Stimulated activated CD8-positive, alpha-beta memory T cell treated with anti-CD3 and anti-CD28 coated beads, Interleukin-4, amount 100 ng/mL, for 4 hours (primary cell): Measurements from ENCODE around the gene WDR13.
"Not testable (repeated sequence)": the region's sequence is repeated elsewhere in the genome, so short reads cannot be mapped to it uniquely, and the experiment has no call there.

ENCODE experiments used
- DNase-seq, 2 donors: peaks; one replicate each; pipeline ENCODE4 v3.0.0-alpha.2; 2020; ENCODE audit warnings: low read depth in 2 of 2, low spot score in 1 of 2

Gene WDR13

GRCh38 chrX:48597353-48598264 lies at the start of gene WDR13:
WDR13 (plus strand) TSS chrX:48597492; CDS start chrX:48597997, 505 bp downstream.
- peak; percentile 76 to 83 for DNase-seq

- no peak for DNase-seq
These were observed 48.4 kb upstream of the WDR13 start for GRCh38 chrX:48548871-48549270.

GRCh38 chrX:48555731-48556325 lies 41.5 kb upstream of the WDR13 start:
- not testable (repeated sequence) for DNase-seq

- no peak for DNase-seq
These were observed 39.0 kb upstream of the WDR13 start for GRCh38 chrX:48558271-48558670.

- no peak for DNase-seq
These were observed 37.7 kb upstream of the WDR13 start for GRCh38 chrX:48559636-48560035.

- DNase-seq, result no peak
These were observed 37.2 kb upstream of the WDR13 start for GRCh38 chrX:48560056-48560455.

GRCh38 chrX:48560681-48561080 lies 36.6 kb upstream of the WDR13 start:
- no peak for DNase-seq

- no peak for DNase-seq
These were observed 27.3 kb upstream of the WDR13 start for GRCh38 chrX:48569958-48570357.

- DNase-seq, result no peak
These were observed 23.5 kb upstream of the WDR13 start for GRCh38 chrX:48573690-48574269.

GRCh38 chrX:48574270-48575266 lies 22.7 kb upstream of the WDR13 start, which contains the start of gene RBM3:
RBM3 (plus strand) TSS chrX:48574484; CDS start chrX:48575181, 697 bp downstream.
- DNase-seq, result peak; percentile 80 to 86

GRCh38 chrX:48575642-48576041 lies 21.6 kb upstream of the WDR13 start:
- DNase-seq, result no peak

GRCh38 chrX:48576108-48576507 lies 21.2 kb upstream of the WDR13 start:
- no peak for DNase-seq

- DNase-seq, result no peak
These were observed 18.6 kb upstream of the WDR13 start for GRCh38 chrX:48578661-48579128.

- no peak for DNase-seq
These were observed 18.0 kb upstream of the WDR13 start for GRCh38 chrX:48579259-48579658.

GRCh38 chrX:48580662-48581061 lies 16.6 kb upstream of the WDR13 start:
- no peak for DNase-seq

- no peak for DNase-seq
These were observed 12.6 kb upstream of the WDR13 start for GRCh38 chrX:48584698-48585097.

GRCh38 chrX:48589482-48590162 lies 7.7 kb upstream of the WDR13 start:
- no peak for DNase-seq

GRCh38 chrX:48590203-48591103 lies 6.8 kb upstream of the WDR13 start:
- no peak for DNase-seq

- DNase-seq, result no peak
These were observed 6.0 kb upstream of the WDR13 start for GRCh38 chrX:48591255-48591791.
